ENCODE data around the gene COPB1.

DNA sequence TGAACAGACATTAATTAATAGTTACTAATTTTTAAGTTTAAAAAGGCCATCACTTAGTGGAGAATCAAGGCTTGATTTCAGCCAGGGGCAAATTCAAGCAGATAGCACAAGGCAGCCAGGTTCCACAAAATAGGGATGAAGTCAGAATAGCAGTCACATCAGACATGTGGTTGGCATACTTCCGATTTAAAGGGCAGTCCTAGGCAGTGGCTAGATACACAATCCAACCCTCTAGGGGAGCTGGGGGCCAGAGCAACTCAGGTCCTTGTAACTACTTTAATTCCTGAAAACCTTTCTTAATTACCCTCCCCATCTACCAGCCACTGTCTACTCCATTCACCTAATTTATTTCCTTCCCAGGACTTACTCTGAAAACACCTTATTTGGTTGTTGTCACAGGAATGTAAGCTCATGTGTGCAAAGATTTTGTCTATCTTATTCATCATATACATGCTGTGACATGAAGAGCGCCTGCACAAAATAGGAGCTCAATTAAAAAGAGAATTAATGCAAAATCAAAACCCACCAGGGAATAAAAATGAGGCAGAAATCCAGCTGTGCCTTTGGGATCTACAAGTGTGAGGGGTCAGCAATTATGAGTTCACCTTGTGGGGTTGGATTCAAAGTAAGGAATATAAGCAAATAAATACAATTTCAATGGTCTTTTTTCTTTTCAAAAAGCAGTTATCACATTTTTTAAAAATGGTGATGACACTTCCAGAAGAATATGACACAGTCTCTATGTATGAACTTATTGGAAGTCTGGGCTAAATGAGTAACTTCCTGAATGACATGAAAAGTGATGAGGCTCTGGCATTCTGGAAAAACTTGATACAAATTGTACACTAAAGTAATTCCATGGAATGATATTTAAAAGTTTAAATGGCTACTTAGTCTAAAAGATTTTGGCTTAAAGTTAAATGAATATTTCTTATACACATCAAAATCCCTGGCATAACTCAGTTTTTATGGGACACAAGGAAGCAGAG, 53.8 kb downstream of the COPB1 start:
- no peak for TF ChIP-seq JUND (IDR thresholded peaks at IDR 0.05; ENCODE audit: low read length)
- TF ChIP-seq, protein P1, sequence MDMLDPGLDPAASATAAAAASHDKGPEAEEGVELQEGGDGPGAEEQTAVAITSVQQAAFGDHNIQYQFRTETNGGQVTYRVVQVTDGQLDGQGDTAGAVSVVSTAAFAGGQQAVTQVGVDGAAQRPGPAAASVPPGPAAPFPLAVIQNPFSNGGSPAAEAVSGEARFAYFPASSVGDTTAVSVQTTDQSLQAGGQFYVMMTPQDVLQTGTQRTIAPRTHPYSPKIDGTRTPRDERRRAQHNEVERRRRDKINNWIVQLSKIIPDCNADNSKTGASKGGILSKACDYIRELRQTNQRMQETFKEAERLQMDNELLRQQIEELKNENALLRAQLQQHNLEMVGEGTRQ (IDR thresholded peaks at IDR 0.05; ENCODE audit: low read length), result no peak
- TF ChIP-seq, protein P2, sequence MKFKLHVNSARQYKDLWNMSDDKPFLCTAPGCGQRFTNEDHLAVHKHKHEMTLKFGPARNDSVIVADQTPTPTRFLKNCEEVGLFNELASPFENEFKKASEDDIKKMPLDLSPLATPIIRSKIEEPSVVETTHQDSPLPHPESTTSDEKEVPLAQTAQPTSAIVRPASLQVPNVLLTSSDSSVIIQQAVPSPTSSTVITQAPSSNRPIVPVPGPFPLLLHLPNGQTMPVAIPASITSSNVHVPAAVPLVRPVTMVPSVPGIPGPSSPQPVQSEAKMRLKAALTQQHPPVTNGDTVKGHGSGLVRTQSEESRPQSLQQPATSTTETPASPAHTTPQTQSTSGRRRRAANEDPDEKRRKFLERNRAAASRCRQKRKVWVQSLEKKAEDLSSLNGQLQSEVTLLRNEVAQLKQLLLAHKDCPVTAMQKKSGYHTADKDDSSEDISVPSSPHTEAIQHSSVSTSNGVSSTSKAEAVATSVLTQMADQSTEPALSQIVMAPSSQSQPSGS (IDR thresholded peaks at IDR 0.05; ENCODE audit: low read length), result no peak
- TF ChIP-seq CREB1 (IDR thresholded peaks at IDR 0.05), result no peak
- TF ChIP-seq, protein P3, sequence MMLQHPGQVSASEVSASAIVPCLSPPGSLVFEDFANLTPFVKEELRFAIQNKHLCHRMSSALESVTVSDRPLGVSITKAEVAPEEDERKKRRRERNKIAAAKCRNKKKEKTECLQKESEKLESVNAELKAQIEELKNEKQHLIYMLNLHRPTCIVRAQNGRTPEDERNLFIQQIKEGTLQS (IDR thresholded peaks at IDR 0.05; ENCODE audit: insufficient read depth, low read depth, low read length), result no peak
- no peak for TF ChIP-seq POLR2A (IDR thresholded peaks at IDR 0.05; ENCODE audit: control extremely low read depth in 1 of 2, low read depth in 2 of 2, low read length in 2 of 2)
- TF ChIP-seq, protein P4, sequence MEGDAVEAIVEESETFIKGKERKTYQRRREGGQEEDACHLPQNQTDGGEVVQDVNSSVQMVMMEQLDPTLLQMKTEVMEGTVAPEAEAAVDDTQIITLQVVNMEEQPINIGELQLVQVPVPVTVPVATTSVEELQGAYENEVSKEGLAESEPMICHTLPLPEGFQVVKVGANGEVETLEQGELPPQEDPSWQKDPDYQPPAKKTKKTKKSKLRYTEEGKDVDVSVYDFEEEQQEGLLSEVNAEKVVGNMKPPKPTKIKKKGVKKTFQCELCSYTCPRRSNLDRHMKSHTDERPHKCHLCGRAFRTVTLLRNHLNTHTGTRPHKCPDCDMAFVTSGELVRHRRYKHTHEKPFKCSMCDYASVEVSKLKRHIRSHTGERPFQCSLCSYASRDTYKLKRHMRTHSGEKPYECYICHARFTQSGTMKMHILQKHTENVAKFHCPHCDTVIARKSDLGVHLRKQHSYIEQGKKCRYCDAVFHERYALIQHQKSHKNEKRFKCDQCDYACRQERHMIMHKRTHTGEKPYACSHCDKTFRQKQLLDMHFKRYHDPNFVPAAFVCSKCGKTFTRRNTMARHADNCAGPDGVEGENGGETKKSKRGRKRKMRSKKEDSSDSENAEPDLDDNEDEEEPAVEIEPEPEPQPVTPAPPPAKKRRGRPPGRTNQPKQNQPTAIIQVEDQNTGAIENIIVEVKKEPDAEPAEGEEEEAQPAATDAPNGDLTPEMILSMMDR (IDR thresholded peaks at IDR 0.05; ENCODE audit: control extremely low read depth in 1 of 3, insufficient read depth in 1 of 3, low read depth in 1 of 3, low read length in 3 of 3), result no peak

All from H1 (cell line).